Keratinocyte (primary cell): ENCODE results near the gene NDUFS8. TPM values are rescaled to one million over a fixed set of nuclear protein-coding genes. Genes with fewer than 3 reads are reported as not detected.

Experiments
- DNase-seq: peaks from one replicate; pipeline ENCODE4 v3.0.0-alpha.2; 2011; ENCODE audit warnings: low read depth, missing footprints, low spot score
- FAIRE-seq: peaks from 2 replicates; lab custom pipeline; 2011; peaks lifted over from hg19 to GRCh38; lab: Jason Lieb, UNC
- H2AFZ ChIP-seq: 2 replicates; pipeline ENCODE4 v1.6.0; 2012; ENCODE audit warnings: low read length, control low read depth, inconsistent platforms; ENCODE audit not compliant: control insufficient read depth
- H3K27ac ChIP-seq: 2 replicates; pipeline ENCODE4 v1.5.1; 2011; ENCODE audit warnings: low read length; ENCODE audit not compliant: control insufficient read depth, insufficient read depth
- H3K27me3 ChIP-seq: 3 replicates; pipeline ENCODE4 v1.6.0; 2011; ENCODE audit warnings: low read length; ENCODE audit not compliant: control insufficient read depth, insufficient read depth; ENCODE audit errors: extremely low read depth
- H3K36me3 ChIP-seq, 2 experiments: 2 replicates in 1 of 2; 3 replicates in 1 of 2; pipeline ENCODE4 v1.5.1; 2011; ENCODE audit warnings: low read length in 2 of 2, mild to moderate bottlenecking in 1 of 2; ENCODE audit not compliant: control insufficient read depth in 2 of 2, insufficient read depth in 2 of 2; ENCODE audit errors: extremely low read depth in 1 of 2
- H3K4me1 ChIP-seq: 3 replicates; pipeline ENCODE4 v1.5.1; 2011; ENCODE audit warnings: low read length; ENCODE audit not compliant: control insufficient read depth, insufficient read depth; ENCODE audit errors: extremely low read depth
- H3K4me2 ChIP-seq: 3 replicates; pipeline ENCODE4 v1.6.0; 2011; ENCODE audit warnings: low read depth, low read length; ENCODE audit not compliant: control insufficient read depth, insufficient read depth; ENCODE audit errors: extremely low read depth
- H3K4me3 ChIP-seq, 3 experiments: fragments of 200-600 bp in 1 of 3; sonication (generic) in 1 of 3; 2 replicates in 2 of 3; 3 replicates in 1 of 3; pipeline ENCODE4 v1.5.1; 2011 to 2016; ENCODE audit warnings: low read length in 3 of 3, mild to moderate bottlenecking in 3 of 3, control low read depth in 2 of 3, inconsistent platforms in 1 of 3, low read depth in 1 of 3, mixed read lengths in 1 of 3, mixed run types in 1 of 3, moderate library complexity in 1 of 3; ENCODE audit not compliant: control insufficient read depth in 2 of 3, insufficient read depth in 2 of 3; ENCODE audit errors: extremely low read depth in 1 of 3
- H3K79me2 ChIP-seq: 2 replicates; pipeline ENCODE4 v1.6.0; 2012; ENCODE audit warnings: low read length; ENCODE audit not compliant: control insufficient read depth, insufficient read depth
- H3K9ac ChIP-seq: 3 replicates; pipeline ENCODE4 v1.6.0; 2011; ENCODE audit warnings: low read length; ENCODE audit not compliant: control insufficient read depth, insufficient read depth; ENCODE audit errors: extremely low read depth
- H3K9me1 ChIP-seq: 3 replicates; pipeline ENCODE4 v1.6.0; 2011; ENCODE audit warnings: low read length; ENCODE audit not compliant: control insufficient read depth, insufficient read depth; ENCODE audit errors: extremely low read depth
- H3K9me3 ChIP-seq: 2 replicates; pipeline ENCODE4 v1.5.1; 2012; ENCODE audit warnings: low read depth, low read length; ENCODE audit not compliant: control insufficient read depth
- H4K20me1 ChIP-seq: 3 replicates; pipeline ENCODE4 v1.6.0; 2011; ENCODE audit warnings: low read length; ENCODE audit not compliant: control insufficient read depth, insufficient read depth; ENCODE audit errors: extremely low read depth
- EZH2 ChIP-seq: IDR thresholded peaks from one replicate; pipeline ENCODE4 v1.6.1; 2012; ENCODE audit warnings: inconsistent platforms, mild to moderate bottlenecking, low read length, moderate library complexity
- dilution Hi-C: fragments of 300-500 bp; cut with MboI; formaldehyde crosslinking; loops from one replicate; pipeline ENCODE4 v1.7.0; 2020; ENCODE audit warnings: low sequenced_read_pairs; ENCODE audit not compliant: extremely low pct_ligation_motif_present
- polyA plus RNA-seq, 5 experiments: library from polyadenylated mRNA; depleted of rRNA in 3 of 5; stranded (reverse) in 3 of 5; stranded (forward) in 1 of 5; unstranded in 1 of 5; fragments of >200 nt; gene quantifications; 1 replicate in 1 of 5; 2 replicates in 3 of 5; 3 replicates in 1 of 5; pipeline versions ENCODE4 v1.2.1 to v1.2.3, GENCODE V29; 2011 to 2012; ENCODE audit warnings: missing spikeins in 2 of 5, low read depth in 1 of 5, low replicate concordance in 1 of 5
- TF ChIP-seq, protein P1 (sequence below), 3 experiments: IDR thresholded peaks in 1 of 3; conservative IDR thresholded peaks in 1 of 3; optimal IDR thresholded peaks in 1 of 3; 2 replicates in 2 of 3; 3 replicates in 1 of 3; pipeline versions ENCODE3 to v1.5.1; 2011; ENCODE audit warnings: low read length in 3 of 3, mild to moderate bottlenecking in 3 of 3, moderate library complexity in 2 of 3, control low read depth in 1 of 3, inconsistent platforms in 1 of 3; ENCODE audit not compliant: insufficient read depth in 2 of 3; ENCODE audit errors: extremely low read depth in 1 of 3

NDUFS8 gene
- polyA plus RNA-seq, 1 donor (not counting 4 experiments of a cell fraction or from before 2014, with no cell fraction given), result 51.7 TPM

DNA sequence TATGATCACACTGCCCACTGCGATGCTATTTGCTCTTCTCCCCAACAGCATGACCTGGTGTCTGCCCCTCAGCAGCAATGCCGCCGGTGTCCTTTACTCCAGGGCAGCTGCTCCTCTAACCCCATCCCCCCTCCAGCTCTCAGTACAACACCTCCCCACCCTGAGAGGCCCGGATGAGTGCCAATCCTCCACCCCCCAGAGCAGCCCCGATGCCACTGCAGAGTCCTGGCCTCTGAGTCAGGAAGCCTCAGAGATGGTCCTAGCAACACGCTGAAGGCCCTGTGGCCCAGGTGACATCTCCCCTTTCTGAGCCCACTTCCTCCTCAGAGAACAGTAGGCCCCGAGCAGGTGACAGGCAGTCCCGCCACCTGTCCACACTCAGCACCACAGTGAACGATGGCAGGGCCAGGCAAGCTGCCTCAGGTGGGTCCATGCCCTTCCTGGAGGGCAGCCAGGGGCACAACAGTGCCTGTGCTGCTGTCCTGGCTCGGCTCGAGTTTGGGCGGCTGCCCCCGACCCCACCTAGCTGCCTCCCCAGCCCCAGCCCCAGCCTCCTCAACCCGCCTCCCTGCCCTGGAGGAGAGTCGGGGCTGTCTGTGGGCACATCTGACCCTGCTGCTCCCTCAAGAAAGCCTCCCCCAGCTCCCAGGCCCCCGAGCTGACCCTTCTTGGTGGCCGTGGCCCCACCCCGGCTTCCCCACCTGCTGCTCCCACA lies 3.9 kb upstream of the NDUFS8 start:
- dilution Hi-C loops, result no loop called here
- H3K4me3 ChIP-seq, result no peak overlapping the region

DNA sequence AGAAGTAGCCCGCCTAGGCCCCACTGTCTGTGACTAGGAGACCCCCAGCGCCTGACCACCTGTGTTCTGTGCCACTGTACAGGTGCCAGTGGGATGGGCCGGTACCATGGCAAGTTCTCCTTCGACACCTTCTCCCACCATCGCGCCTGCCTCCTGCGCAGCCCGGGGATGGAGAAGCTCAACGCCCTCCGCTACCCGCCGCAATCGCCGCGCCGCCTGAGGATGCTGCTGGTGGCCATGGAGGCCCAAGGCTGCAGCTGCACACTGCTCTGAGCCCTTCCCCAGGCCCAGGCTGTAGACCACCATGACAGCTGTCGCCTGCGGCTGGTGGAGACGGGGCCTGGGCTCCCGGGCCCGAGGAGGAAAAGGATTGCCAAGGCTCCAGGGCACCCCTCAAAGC lies 2.8 kb upstream of the NDUFS8 start:
- no peak overlapping the region for H2AFZ ChIP-seq
- no peak overlapping the region for H3K9ac ChIP-seq
- H4K20me1 ChIP-seq, result no peaks in the 10 kb centered on the region
- H3K4me3 ChIP-seq, result no peak overlapping the region
- H3K4me1 ChIP-seq, result peaks cover 24% of the 10 kb centered on the region
- FAIRE-seq, result no peak
- H3K27ac ChIP-seq, result no peak overlapping the region
- H3K79me2 ChIP-seq, result peaks cover 21% of the 10 kb centered on the region
- H3K27me3 ChIP-seq, result no peaks in the 10 kb centered on the region
- no peak overlapping the region for H3K4me2 ChIP-seq
- H3K9me1 ChIP-seq, result no peaks in the 10 kb centered on the region
- TF ChIP-seq, protein P1, sequence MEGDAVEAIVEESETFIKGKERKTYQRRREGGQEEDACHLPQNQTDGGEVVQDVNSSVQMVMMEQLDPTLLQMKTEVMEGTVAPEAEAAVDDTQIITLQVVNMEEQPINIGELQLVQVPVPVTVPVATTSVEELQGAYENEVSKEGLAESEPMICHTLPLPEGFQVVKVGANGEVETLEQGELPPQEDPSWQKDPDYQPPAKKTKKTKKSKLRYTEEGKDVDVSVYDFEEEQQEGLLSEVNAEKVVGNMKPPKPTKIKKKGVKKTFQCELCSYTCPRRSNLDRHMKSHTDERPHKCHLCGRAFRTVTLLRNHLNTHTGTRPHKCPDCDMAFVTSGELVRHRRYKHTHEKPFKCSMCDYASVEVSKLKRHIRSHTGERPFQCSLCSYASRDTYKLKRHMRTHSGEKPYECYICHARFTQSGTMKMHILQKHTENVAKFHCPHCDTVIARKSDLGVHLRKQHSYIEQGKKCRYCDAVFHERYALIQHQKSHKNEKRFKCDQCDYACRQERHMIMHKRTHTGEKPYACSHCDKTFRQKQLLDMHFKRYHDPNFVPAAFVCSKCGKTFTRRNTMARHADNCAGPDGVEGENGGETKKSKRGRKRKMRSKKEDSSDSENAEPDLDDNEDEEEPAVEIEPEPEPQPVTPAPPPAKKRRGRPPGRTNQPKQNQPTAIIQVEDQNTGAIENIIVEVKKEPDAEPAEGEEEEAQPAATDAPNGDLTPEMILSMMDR (optimal IDR thresholded peaks at IDR 0.05 in 1 of 3, IDR thresholded peaks at IDR 0.05 in 1 of 3, conservative IDR thresholded peaks at IDR 0.05 in 1 of 3; ENCODE audit: extremely low read depth in 1 of 3, insufficient read depth in 2 of 3, low read length in 3 of 3), result no peak
- no peak for TF ChIP-seq EZH2
- H3K9me3 ChIP-seq, result no peaks in the 10 kb centered on the region
- no peak for DNase-seq
- peaks cover 0 to 5% of the 10 kb centered on the region in 2 experiments for H3K36me3 ChIP-seq
- dilution Hi-C loops, result no loop called here

More for the DNA sequence above, 3.9 kb upstream of the NDUFS8 start:
- DNase-seq (no peak), FAIRE-seq (no peak)
- Histone ChIP-seq H2AFZ (no peak overlapping the region), H3K4me2 (no peak overlapping the region), H3K27ac (no peak overlapping the region), H4K20me1 (no peaks in the 10 kb centered on the region), H3K9me1 (no peaks in the 10 kb centered on the region), H3K27me3 (no peaks in the 10 kb centered on the region), H3K9ac (no peak overlapping the region), H3K79me2 (peaks cover 10% of the 10 kb centered on the region), H3K4me1 (peaks cover 19% of the 10 kb centered on the region), H3K9me3 (no peaks in the 10 kb centered on the region), H3K36me3 (no peaks in the 10 kb centered on the region)
- TF ChIP-seq, protein P1 (optimal IDR thresholded peaks at IDR 0.05 in 1 of 3, IDR thresholded peaks at IDR 0.05 in 1 of 3, conservative IDR thresholded peaks at IDR 0.05 in 1 of 3; ENCODE audit: extremely low read depth in 1 of 3, insufficient read depth in 2 of 3, low read length in 3 of 3), result no peak
- TF ChIP-seq EZH2, result no peak
